SK-N-SH (cell line): ENCODE data around the gene POLR3H. TPM values are rescaled to one million over a fixed set of nuclear protein-coding genes. Genes with fewer than 3 reads are reported as not detected.

Source experiments
- CTCF ChIA-PET: fragments of 300-600, 350-600 bp; formaldehyde crosslinking; extraction: SDS; loops from one replicate; lab custom pipeline; 2021; lab: Yijun Ruan, JAX
- POLR2A ChIA-PET: fragments of 350-600 bp; sonication (Branson Sonifier 250); formaldehyde crosslinking; extraction: SDS; loops from one replicate; lab custom pipeline; 2020; ENCODE audit warnings: antibody characterized with exemption, inconsistent platforms; lab: Yijun Ruan, JAX
- DNase-seq: peaks from one replicate; pipeline ENCODE4 v3.0.0; 2012
- H2AFZ ChIP-seq: fragments of 200-600 bp; sonication (generic); 2 replicates; pipeline ENCODE4 v1.8.1; 2016; ENCODE audit warnings: antibody characterized with exemption, mild to moderate bottlenecking, low read depth
- H3F3A ChIP-seq: fragments of 200-600 bp; sonication (generic); replicated peaks from 2 replicates; pipeline ENCODE3; 2016; ENCODE audit warnings: antibody characterized with exemption, mild to moderate bottlenecking; ENCODE audit not compliant: insufficient read depth
- H3K27ac ChIP-seq, 2 experiments: fragments of 200-500 bp in 1 of 2; fragments of 200-600 bp in 1 of 2; sonication (Bioruptor generic) in 1 of 2; sonication (generic), shearing (Covaris generic) in 1 of 2; 2 replicates each; pipeline versions ENCODE4 v1.5.1 to v1.6.1; 2014 to 2016; ENCODE audit warnings: low read depth in 2 of 2, inconsistent platforms in 1 of 2, low read length in 1 of 2, mild to moderate bottlenecking in 1 of 2, mixed read lengths in 1 of 2
- H3K27me3 ChIP-seq: fragments of 200-600 bp; sonication (generic), shearing (Covaris generic); 2 replicates; pipeline ENCODE4 v1.6.1; 2016; ENCODE audit warnings: mixed run types; ENCODE audit not compliant: insufficient read depth
- H3K36me3 ChIP-seq, 2 experiments: fragments of 200-500 bp in 1 of 2; fragments of 200-600 bp in 1 of 2; sonication (Bioruptor generic) in 1 of 2; sonication (generic) in 1 of 2; replicated peaks in 1 of 2; 2 replicates each; pipeline versions ENCODE3 to v1.5.1; 2014 to 2016; ENCODE audit warnings: low read length in 1 of 2, mild to moderate bottlenecking in 1 of 2; ENCODE audit not compliant: insufficient read depth in 2 of 2, control insufficient read depth in 1 of 2
- H3K4me1 ChIP-seq, 2 experiments: fragments of 200-500 bp in 1 of 2; fragments of 200-600 bp in 1 of 2; sonication (Bioruptor generic) in 1 of 2; sonication (generic), shearing (Covaris generic) in 1 of 2; 2 replicates each; pipeline versions ENCODE4 v1.5.1 to v1.6.1; 2014 to 2016; ENCODE audit warnings: low read depth in 1 of 2, low read length in 1 of 2, mixed run types in 1 of 2; ENCODE audit not compliant: insufficient read depth in 2 of 2, control insufficient read depth in 1 of 2
- H3K4me2 ChIP-seq: fragments of 200-600 bp; sonication (generic), shearing (Covaris generic); 2 replicates; pipeline ENCODE4 v1.6.1; 2017; ENCODE audit warnings: mixed run types
- H3K4me3 ChIP-seq, 2 experiments: fragments of 200-500 bp in 1 of 2; fragments of 200-600 bp in 1 of 2; sonication (Bioruptor generic) in 1 of 2; sonication (generic), shearing (Covaris generic) in 1 of 2; 2 replicates each; pipeline versions ENCODE4 v1.5.1 to v1.8.1; 2014 to 2016; ENCODE audit warnings: low read depth in 2 of 2, inconsistent platforms in 1 of 2, low read length in 1 of 2, mild to moderate bottlenecking in 1 of 2, mixed read lengths in 1 of 2, moderate library complexity in 1 of 2
- H3K79me2 ChIP-seq: fragments of 200-600 bp; sonication (generic); 2 replicates; pipeline ENCODE4 v1.8.1; 2017; ENCODE audit warnings: mild to moderate bottlenecking; ENCODE audit not compliant: insufficient read depth
- H3K9ac ChIP-seq: fragments of 200-600 bp; sonication (generic); 2 replicates; pipeline ENCODE4 v1.6.1; 2017; ENCODE audit warnings: mixed run types
- H3K9me2 ChIP-seq: fragments of 200-600 bp; sonication (generic); 2 replicates; pipeline ENCODE4 v1.6.1; 2017; ENCODE audit warnings: mixed run types
- H3K9me3 ChIP-seq: fragments of 200-600 bp; sonication (generic); 2 replicates; pipeline ENCODE4 v1.6.1; 2017; ENCODE audit warnings: mixed run types, mild to moderate bottlenecking, moderate library complexity
- H4K20me1 ChIP-seq: fragments of 200-600 bp; sonication (generic); 2 replicates; pipeline ENCODE4 v1.6.1; 2017; ENCODE audit warnings: mild to moderate bottlenecking, mixed run types; ENCODE audit not compliant: insufficient read depth
- CHD2 ChIP-seq: fragments of 150-350 bp; IDR thresholded peaks from 2 replicates; pipeline ENCODE4 v1.6.1; 2018; ENCODE audit warnings: low read length; ENCODE audit not compliant: partially characterized antibody
- EP300 ChIP-seq, 2 experiments: IDR thresholded peaks; 2 replicates each; pipeline versions ENCODE4 v1.4.0 to v1.6.1; 2012; ENCODE audit warnings: borderline replicate concordance in 1 of 2, low read depth in 1 of 2, low read length in 1 of 2
- EZH2phosphoT487 ChIP-seq: fragments of 200-600 bp; sonication (generic); IDR thresholded peaks from 2 replicates; pipeline ENCODE4 v1.6.1; 2017; ENCODE audit warnings: low read depth, mixed run types, mild to moderate bottlenecking, antibody characterized with exemption, moderate library complexity, borderline replicate concordance
- GABPA ChIP-seq: IDR thresholded peaks from 2 replicates; pipeline ENCODE4 v1.4.0; 2012; ENCODE audit warnings: low read depth, mild to moderate bottlenecking
- GATA2 ChIP-seq: sonication (generic); formaldehyde crosslinking; IDR thresholded peaks from 2 replicates; pipeline ENCODE4 v1.5.0; 2020; ENCODE audit warnings: mild to moderate bottlenecking, missing genetic modification reagents
- JUND ChIP-seq: IDR thresholded peaks from 2 replicates; pipeline ENCODE4 v1.4.0; 2012
- MXI1 ChIP-seq: IDR thresholded peaks from 2 replicates; pipeline ENCODE4 v1.6.1; 2012; ENCODE audit warnings: mild to moderate bottlenecking, low read depth, low read length, improper control_type of control experiment
- NFIC ChIP-seq: IDR thresholded peaks from 2 replicates; pipeline ENCODE4 v1.4.0; 2012; ENCODE audit warnings: borderline replicate concordance
- NRF1 ChIP-seq: IDR thresholded peaks from 2 replicates; pipeline ENCODE4 v1.6.1; 2012; ENCODE audit warnings: low read depth, mild to moderate bottlenecking, low read length
- RAD21 ChIP-seq: IDR thresholded peaks from 2 replicates; pipeline ENCODE4 v1.6.1; 2012; ENCODE audit warnings: mild to moderate bottlenecking, low read length
- REST ChIP-seq: IDR thresholded peaks from 2 replicates; pipeline ENCODE4 v1.6.1; 2012; ENCODE audit warnings: mild to moderate bottlenecking, low read depth, low read length, moderate library complexity
- RXRA ChIP-seq: IDR thresholded peaks from 2 replicates; pipeline ENCODE4 v1.4.0; 2012; ENCODE audit warnings: low read depth, mild to moderate bottlenecking, borderline replicate concordance
- SMC3 ChIP-seq: IDR thresholded peaks from 2 replicates; pipeline ENCODE4 v1.6.1; 2012; ENCODE audit warnings: low read depth, low read length, improper control_type of control experiment
- TEAD4 ChIP-seq: IDR thresholded peaks from 2 replicates; pipeline ENCODE4 v1.4.0; 2012; ENCODE audit warnings: mild to moderate bottlenecking, borderline replicate concordance; ENCODE audit not compliant: insufficient read depth
- USF2 ChIP-seq: fragments of 150-350 bp; IDR thresholded peaks from 2 replicates; pipeline ENCODE4 v1.6.1; 2017; ENCODE audit warnings: antibody characterized with exemption, low read length, low read depth, borderline replicate concordance
- YY1 ChIP-seq: IDR thresholded peaks from 2 replicates; pipeline ENCODE4 v1.4.0; 2012; ENCODE audit warnings: low read depth, mild to moderate bottlenecking
- ZBTB33 ChIP-seq: IDR thresholded peaks from 2 replicates; pipeline ENCODE4 v1.4.0; 2012; ENCODE audit warnings: low read depth, borderline replicate concordance
- WGBS: methylation state at CpG from one replicate; pipeline ENCODE4 v1.1.6; 2017; ENCODE audit warnings: low lambda C conversion rate; 5-methylcytosine and 5-hydroxymethylcytosine counted together
- polyA plus RNA-seq, 3 experiments: library from polyadenylated mRNA; depleted of rRNA; stranded (reverse); fragments of >200 nt; gene quantifications; 2 replicates each; pipeline ENCODE4 v1.2.3, GENCODE V29; 2012

The POLR3H gene
- polyA plus RNA-seq, 1 of the 3 experiments (the other 2 are of a cell fraction): 22.9 TPM

- TF ChIP-seq YY1 (no peak), SMC3 (no peak), EZH2phosphoT487 (no peak)
- no peak for DNase-seq
- Histone ChIP-seq H3K36me3 (peaks cover 0 to 9% of the 10 kb centered on the region in 2 experiments), H3K9me3 (no peaks in the 10 kb centered on the region), H3F3A (no peaks in the 10 kb centered on the region), H3K9me2 (no peaks in the 10 kb centered on the region), H3K4me2 (no peak overlapping the region), H3K4me1 (peaks cover 0 to 6% of the 10 kb centered on the region in 2 experiments; a peak in 1 of 4 replicates), H3K4me3 (no peak overlapping the region), H3K27ac (no peak overlapping the region), H3K79me2 (no peaks in the 10 kb centered on the region), H3K9ac (no peak overlapping the region), H2AFZ (no peak overlapping the region), H3K27me3 (no peaks in the 10 kb centered on the region), H4K20me1 (no peaks in the 10 kb centered on the region)
- ChIA-PET CTCF (interaction anchor here (1.8 kb wide), 1 partner anchor 119 kb away, joined by 4 read pairs; no protein-coding TSS in a partner anchor), POLR2A (interaction anchor here (1.6 kb wide), 1 partner anchor 119 kb away, joined by 4 read pairs; no protein-coding TSS in a partner anchor)
- WGBS: no CpG with 5 or more reads among the region's 9 CpGs
Measured at GRCh38 chr22:41522813-41523212, 21.5 kb downstream of the POLR3H start.

GRCh38 chr22:41521126-41521525 is 23.1 kb downstream of the POLR3H start:
- peaks cover 0 to 7% of the 10 kb centered on the region in 2 experiments for H3K36me3 ChIP-seq
- WGBS: 60% methylated on average over 2 of the region's 3 CpGs

More at GRCh38 chr22:41521126-41521525, 23.1 kb downstream of the POLR3H start:
- Histone ChIP-seq H3K27me3 (no peaks in the 10 kb centered on the region), H2AFZ (no peak overlapping the region), H3K4me1 (peaks cover 0 to 6% of the 10 kb centered on the region in 2 experiments; a peak in 1 of 4 replicates), H3F3A (no peaks in the 10 kb centered on the region), H4K20me1 (no peaks in the 10 kb centered on the region), H3K9me2 (no peaks in the 10 kb centered on the region), H3K4me3 (no peak overlapping the region), H3K9ac (no peak overlapping the region), H3K9me3 (no peaks in the 10 kb centered on the region), H3K27ac (no peak overlapping the region), H3K79me2 (no peaks in the 10 kb centered on the region), H3K4me2 (no peak overlapping the region)
- CTCF ChIA-PET: interaction anchor here (1.0 kb wide), 1 partner anchor 118 kb away, joined by 3 read pairs; no protein-coding TSS in a partner anchor
- TF ChIP-seq TEAD4 (no peak), RXRA (no peak), GATA2 (CRISPR knock-in tag) (no peak), EZH2phosphoT487 (no peak), NFIC (no peak), RAD21 (no peak), NRF1 (no peak), MXI1 (no peak), GABPA (no peak), JUND (no peak), EP300 (IDR thresholded peaks at IDR 0.05; ENCODE audit: borderline replicate concordance in 1 of 2, low read depth in 1 of 2, low read length in 1 of 2) (no peak), CHD2 (no peak), SMC3 (no peak), REST (no peak), ZBTB33 (no peak), USF2 (no peak)
- POLR2A ChIA-PET: no interaction called here
- DNase-seq: no peak
